Mucosa of rectum (tissue), 2 donors: Measurements from ENCODE around the gene TTC12.

Experiments
- H3K27ac ChIP-seq, 2 donors: one replicate each; pipeline ENCODE4 v1.7.0; 2013; ENCODE audit warnings: inconsistent platforms in 2 of 2, low read depth in 2 of 2, low read length in 2 of 2
- H3K27me3 ChIP-seq, 2 donors: one replicate each; pipeline ENCODE4 v1.7.0; 2013; ENCODE audit warnings: low read length in 2 of 2; ENCODE audit not compliant: control insufficient read depth in 2 of 2, insufficient read depth in 2 of 2
- H3K36me3 ChIP-seq, 2 donors: one replicate each; pipeline ENCODE4 v1.7.0; 2013; ENCODE audit warnings: low read length in 2 of 2; ENCODE audit not compliant: control insufficient read depth in 2 of 2, insufficient read depth in 2 of 2
- H3K4me1 ChIP-seq, 2 donors: one replicate each; pipeline ENCODE4 v1.7.0; 2013; ENCODE audit warnings: low read length in 2 of 2, mild to moderate bottlenecking in 1 of 2; ENCODE audit not compliant: control insufficient read depth in 2 of 2, insufficient read depth in 2 of 2
- H3K4me3 ChIP-seq, 2 donors: one replicate each; pipeline ENCODE4 v1.7.0; 2013; ENCODE audit warnings: low read length in 2 of 2
- H3K9ac ChIP-seq, 2 donors: one replicate each; pipeline ENCODE4 v1.7.0; 2013; ENCODE audit warnings: low read length in 2 of 2, low read depth in 1 of 2, mild to moderate bottlenecking in 1 of 2
- H3K9me3 ChIP-seq, 2 donors: one replicate each; pipeline ENCODE4 v1.7.0; 2013; ENCODE audit warnings: low read length in 2 of 2; ENCODE audit not compliant: control insufficient read depth in 2 of 2
- donor health status: healthy.
- donor health status: Normal muscosa, but diverticular disease.

TTC12 gene

DNA sequence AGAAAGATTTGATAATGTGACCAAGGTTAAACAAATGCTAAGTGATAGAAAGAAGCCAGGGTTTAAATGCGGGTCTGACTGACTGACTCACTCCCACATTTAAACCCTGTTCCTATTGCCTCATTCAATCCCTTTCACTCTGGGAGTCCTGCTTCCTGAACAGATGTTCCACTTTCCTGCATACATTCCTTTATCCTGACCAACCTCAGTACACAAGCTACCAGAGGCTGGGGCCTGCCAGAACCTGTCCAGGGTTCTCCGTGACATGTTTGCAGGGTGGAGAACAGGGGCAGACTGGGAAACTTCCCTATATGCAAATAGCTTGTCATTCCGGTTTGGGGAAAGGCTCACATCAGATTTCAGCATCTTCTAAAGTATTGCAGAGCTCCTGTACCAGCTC lies 70.2 kb downstream of the TTC12 start:
- no peak overlapping the region for H3K27ac ChIP-seq
- no peak overlapping the region for H3K4me3 ChIP-seq
- H3K27me3 ChIP-seq: peaks cover 3 to 10% of the 10 kb centered on the region in 2 donors
- H3K9ac ChIP-seq: no peak overlapping the region
- no peaks in the 10 kb centered on the region for H3K36me3 ChIP-seq
- H3K9me3 ChIP-seq: no peaks in the 10 kb centered on the region
- no peaks in the 10 kb centered on the region for H3K4me1 ChIP-seq

- Histone ChIP-seq H3K9me3 (no peaks in the 10 kb centered on the region), H3K27me3 (peaks cover 3 to 10% of the 10 kb centered on the region in 2 donors), H3K9ac (no peak overlapping the region), H3K4me1 (no peaks in the 10 kb centered on the region), H3K27ac (no peak overlapping the region), H3K4me3 (no peak overlapping the region), H3K36me3 (no peaks in the 10 kb centered on the region)
Measured at GRCh38 chr11:113385749-113386148, 71.4 kb downstream of the TTC12 start.

- Histone ChIP-seq H3K36me3 (no peaks in the 10 kb centered on the region), H3K9me3 (no peaks in the 10 kb centered on the region), H3K27ac (no peak overlapping the region), H3K9ac (no peak overlapping the region), H3K4me1 (no peaks in the 10 kb centered on the region), H3K4me3 (no peak overlapping the region), H3K27me3 (peaks cover 7 to 10% of the 10 kb centered on the region in 2 donors)
Measured at GRCh38 chr11:113386866-113387265, 72.5 kb downstream of the TTC12 start.

GRCh38 chr11:113387605-113388211 lies 73.3 kb downstream of the TTC12 start, which contains the start of gene ANKK1:
TSS of gene ANKK1 (plus strand) at chr11:113387779. CDS start at chr11:113387885, 106 bp downstream.
- H3K4me1 ChIP-seq: no peaks in the 10 kb centered on the region
- H3K4me3 ChIP-seq: no peak within 1 kb of the TSS
- no peaks in the 10 kb centered on the region for H3K9me3 ChIP-seq
- peaks cover 7 to 10% of the 10 kb centered on the region in 2 donors for H3K27me3 ChIP-seq
- H3K9ac ChIP-seq: no peak within 1 kb of the TSS
- no peak within 1 kb of the TSS for H3K27ac ChIP-seq
- H3K36me3 ChIP-seq: no peaks in the 10 kb centered on the region

DNA sequence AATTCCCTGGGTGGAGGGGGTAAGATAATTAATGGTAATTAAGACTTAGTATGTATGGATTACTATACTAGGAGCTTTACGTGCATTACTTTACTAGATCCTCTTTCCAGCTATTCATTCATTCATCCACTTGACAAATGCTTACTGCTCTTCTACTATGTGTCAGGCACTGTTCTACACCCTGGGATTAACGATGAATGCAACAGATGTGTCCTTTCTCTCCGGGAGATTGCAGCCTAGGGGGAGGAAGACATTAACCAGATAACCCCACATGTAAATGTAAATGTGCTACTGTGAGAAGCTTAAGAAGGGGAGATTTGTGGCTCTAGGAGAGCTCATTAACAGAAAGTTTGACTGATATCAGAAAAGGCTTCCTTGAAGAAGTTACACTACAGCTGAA lies 74.9 kb downstream of the TTC12 start:
- no peak overlapping the region for H3K4me3 ChIP-seq
- H3K36me3 ChIP-seq: no peaks in the 10 kb centered on the region
- H3K27me3 ChIP-seq: peaks cover 7 to 10% of the 10 kb centered on the region in 2 donors
- no peaks in the 10 kb centered on the region for H3K4me1 ChIP-seq
- no peaks in the 10 kb centered on the region for H3K9me3 ChIP-seq
- H3K27ac ChIP-seq: no peak overlapping the region
- no peak overlapping the region for H3K9ac ChIP-seq

- H3K4me1 ChIP-seq: no peaks in the 10 kb centered on the region
- peaks cover 7% of the 10 kb centered on the region in 2 donors for H3K27me3 ChIP-seq
- no peak overlapping the region for H3K4me3 ChIP-seq
- no peaks in the 10 kb centered on the region for H3K36me3 ChIP-seq
- H3K9ac ChIP-seq: no peak overlapping the region
- H3K27ac ChIP-seq: no peak overlapping the region
- no peaks in the 10 kb centered on the region for H3K9me3 ChIP-seq
Measured at GRCh38 chr11:113392236-113392921, 78.0 kb downstream of the TTC12 start.

- Histone ChIP-seq H3K4me3 (no peak overlapping the region), H3K9me3 (no peaks in the 10 kb centered on the region), H3K4me1 (no peaks in the 10 kb centered on the region), H3K27me3 (peaks cover 0 to 3% of the 10 kb centered on the region in 2 donors), H3K36me3 (no peaks in the 10 kb centered on the region), H3K9ac (no peak overlapping the region), H3K27ac (no peak overlapping the region)
Measured at GRCh38 chr11:113393501-113393985, 79.2 kb downstream of the TTC12 start.

GRCh38 chr11:113394919-113395318 lies 80.5 kb downstream of the TTC12 start:
- Histone ChIP-seq H3K36me3 (no peaks in the 10 kb centered on the region), H3K27me3 (peaks cover 0 to 3% of the 10 kb centered on the region in 2 donors), H3K27ac (no peak overlapping the region), H3K9ac (no peak overlapping the region), H3K4me1 (no peaks in the 10 kb centered on the region), H3K4me3 (no peak overlapping the region), H3K9me3 (no peaks in the 10 kb centered on the region)

DNA sequence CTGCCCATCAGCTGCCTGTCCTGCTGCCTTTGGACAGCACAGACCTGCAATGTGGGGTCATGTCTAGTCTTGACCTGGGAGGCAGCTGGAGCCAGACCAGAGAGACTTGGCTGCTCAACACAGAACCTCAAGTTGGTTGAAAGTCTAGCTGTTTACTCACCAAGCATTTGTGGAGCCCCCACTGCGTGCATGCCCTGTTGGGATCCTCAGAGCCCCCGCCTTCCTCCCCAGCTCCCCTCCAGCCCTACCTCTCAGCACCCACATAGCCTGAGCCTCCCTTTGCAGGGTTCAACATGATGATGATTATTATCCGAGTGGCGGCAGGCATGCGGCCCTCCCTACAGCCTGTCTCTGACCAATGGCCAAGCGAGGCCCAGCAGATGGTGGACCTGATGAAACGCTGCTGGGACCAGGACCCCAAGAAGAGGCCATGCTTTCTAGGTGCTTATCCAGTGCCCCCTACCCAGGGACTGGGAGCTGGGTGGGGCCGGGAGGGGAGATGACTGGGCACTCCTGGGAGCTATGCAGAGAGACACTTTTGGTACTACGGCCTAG lies 81.5 kb downstream of the TTC12 start:
- Histone ChIP-seq H3K4me1 (no peaks in the 10 kb centered on the region), H3K27ac (no peak overlapping the region), H3K27me3 (peaks cover 0 to 3% of the 10 kb centered on the region in 2 donors), H3K9me3 (no peaks in the 10 kb centered on the region), H3K9ac (no peak overlapping the region), H3K4me3 (no peak overlapping the region), H3K36me3 (no peaks in the 10 kb centered on the region)

DNA sequence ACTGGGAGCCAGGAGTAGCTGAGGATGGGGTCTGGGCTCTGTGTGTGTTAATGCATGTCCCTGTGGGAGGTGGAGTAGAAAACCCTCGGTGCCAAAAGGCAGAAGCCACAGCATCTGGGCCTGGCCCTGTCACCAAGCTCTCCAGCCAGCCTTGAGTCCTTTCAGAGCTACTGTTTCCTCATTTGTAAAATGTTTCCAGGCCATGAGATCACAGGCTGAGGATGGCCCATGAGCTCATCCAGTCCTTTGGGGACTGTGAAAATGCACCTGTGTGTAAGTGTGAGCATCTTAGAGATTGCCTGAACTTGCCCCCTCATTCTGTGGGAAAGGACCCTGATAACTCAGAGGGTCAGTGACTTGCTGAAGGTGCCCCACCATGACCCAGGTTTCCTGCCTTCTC lies 82.3 kb downstream of the TTC12 start:
- Histone ChIP-seq H3K9me3 (no peaks in the 10 kb centered on the region), H3K27me3 (no peaks in the 10 kb centered on the region), H3K9ac (no peak overlapping the region), H3K4me3 (no peak overlapping the region), H3K36me3 (no peaks in the 10 kb centered on the region), H3K4me1 (no peaks in the 10 kb centered on the region), H3K27ac (no peak overlapping the region)
